Measurements from ENCODE around the gene CACNA2D2.

The CACNA2D2 gene

DNA sequence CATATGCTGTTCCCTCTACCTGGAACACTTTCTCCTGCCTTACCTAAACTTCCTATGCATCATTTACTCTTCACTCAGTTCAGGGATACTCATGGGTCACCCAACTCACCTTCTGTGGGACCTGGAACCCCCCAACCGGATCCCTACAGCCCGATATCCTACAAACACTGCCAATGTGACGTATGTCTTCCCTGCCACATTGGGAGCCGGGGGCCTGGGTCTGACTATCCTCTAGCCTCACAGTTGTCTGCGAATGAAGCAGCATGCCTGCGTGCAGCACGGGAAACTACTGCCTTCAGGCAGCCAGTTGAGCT, 153.3 kb downstream of the CACNA2D2 start:
- FAIRE-seq = no peak
- no peak for DNase-seq (ENCODE audit: low spot score)

DNA sequence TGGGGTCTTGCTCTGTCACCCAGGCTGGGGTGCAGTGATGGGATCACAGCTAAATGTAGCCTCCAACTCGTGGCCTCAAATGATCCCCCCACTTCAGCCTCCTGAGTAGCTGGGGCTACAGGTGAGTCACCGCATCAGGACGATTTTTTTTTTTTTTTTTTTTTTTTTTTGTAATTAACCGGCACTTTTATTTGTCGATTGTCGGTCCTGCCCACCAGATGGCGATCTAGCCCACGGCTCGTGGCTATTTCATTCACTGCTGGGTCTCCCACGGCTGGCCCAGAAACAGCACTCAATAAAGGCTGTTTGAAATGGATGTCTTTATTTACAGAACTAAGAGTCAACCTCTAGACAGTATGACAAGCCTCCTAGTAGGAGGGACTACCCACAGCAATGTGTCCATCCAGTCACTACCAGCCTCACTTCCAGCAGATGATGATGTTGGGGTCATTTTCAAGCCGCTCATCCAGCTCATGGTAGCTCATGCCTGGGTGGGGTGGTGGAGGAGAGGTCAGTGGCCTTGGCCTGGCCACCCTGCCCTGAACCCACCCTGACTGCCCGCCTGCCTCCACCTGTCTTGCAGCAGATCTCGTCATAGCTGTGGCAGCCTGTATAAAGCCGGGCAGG, 156.1 kb downstream of the CACNA2D2 start:
- DNase-seq (ENCODE audit: low spot score) = peak; percentile 46
- FAIRE-seq = peak; percentile 47

DNA sequence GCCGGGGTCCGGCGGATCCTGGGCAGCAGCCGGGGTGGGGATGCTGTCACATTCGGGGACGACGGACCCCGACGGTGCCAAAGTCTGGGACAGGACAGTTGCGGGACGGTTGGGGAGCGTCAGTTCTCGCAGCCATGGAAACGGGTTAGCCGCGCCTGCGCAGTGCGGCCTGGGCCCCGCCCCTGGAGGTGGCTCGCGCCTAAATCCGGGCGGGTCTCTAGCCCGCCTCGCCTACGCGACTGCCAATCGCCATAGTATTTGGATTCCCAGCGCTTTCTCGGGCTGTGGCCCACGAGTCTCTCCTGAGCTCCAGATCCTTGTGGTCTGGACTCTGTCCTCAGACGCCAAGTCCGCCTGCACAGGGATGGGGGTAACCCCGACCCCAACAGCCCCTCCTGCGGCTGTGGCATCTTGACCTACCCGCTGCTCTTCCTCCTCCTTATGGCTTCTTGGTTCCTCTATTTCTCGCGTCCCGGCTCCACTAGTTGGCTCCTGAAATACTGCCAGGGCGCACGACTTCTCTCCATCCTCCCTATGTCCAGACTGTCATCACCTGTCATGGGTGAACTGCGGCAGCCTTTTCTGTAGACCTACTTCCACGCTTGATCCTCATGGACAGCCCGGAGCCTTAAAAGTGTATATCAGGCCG, 157.7 kb downstream of the CACNA2D2 start, which contains the start of gene ZMYND10:
TSS of gene ZMYND10 (minus strand) at position 147 of the 649 bp plus-strand sequence. CDS start 153 bp downstream, outside the sequence.
- FAIRE-seq = no peak
- DNase-seq (ENCODE audit: low spot score) = no peak

DNA sequence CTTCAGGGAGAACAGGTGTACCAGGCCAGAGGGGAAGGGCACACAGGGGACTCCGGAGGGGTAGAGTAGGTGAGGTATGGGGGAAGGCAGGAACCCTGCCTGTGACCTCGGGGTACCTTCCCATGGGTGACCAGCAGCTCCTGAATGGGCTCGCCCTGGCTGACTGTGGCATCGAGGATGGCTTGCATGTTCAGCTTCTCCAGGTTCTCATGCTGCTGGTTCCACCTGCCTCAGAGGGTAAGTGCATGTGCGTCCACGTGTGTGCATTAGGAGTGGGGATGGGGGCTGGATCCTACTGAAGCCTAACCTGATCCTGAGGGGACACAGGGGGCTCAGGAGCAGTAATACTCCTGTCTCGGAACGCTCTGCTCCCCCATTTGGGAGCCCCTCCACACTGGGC, 158.4 kb downstream of the CACNA2D2 start:
- no peak for FAIRE-seq
- DNase-seq (ENCODE audit: low spot score) = no peak

DNA sequence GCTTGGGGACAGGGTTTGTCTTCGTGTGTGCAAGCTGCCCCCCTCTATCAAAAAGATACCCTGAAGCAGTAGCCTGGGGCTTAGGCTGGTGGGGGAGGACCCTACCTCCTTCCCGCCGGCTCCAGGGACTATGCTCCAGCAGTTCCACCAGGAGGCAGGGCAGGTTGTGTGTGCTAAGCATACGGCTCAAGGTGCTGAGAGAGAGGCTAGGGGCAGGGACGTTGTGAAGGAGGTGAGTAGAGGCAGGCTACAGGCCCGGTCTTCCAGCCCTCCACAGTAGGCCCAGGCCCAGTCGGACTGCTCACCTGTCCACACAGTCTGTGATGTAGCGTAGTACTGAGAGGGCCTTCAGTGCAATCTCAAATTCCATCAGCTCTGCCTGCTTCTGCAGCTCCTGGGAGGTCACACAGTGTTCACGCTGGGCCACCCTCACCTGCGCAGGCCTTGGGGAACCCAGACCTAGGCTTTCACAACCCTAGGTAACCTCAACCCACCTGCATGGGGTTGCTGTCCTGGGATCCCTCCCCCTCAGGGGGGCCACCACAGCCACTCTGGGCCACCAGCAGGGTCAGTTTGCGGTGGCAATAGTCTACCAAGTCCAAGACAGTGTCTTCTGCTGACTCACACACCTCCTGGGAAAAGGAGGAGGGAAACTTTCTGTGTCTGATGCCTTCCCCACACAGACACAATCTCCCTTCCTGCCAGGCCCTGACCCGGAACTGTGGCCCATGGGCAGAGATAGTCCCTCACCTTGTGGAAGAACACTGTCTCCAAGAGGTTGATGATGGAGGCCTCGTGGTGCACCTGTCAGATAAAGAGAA, 160.4 kb downstream of the CACNA2D2 start:
- FAIRE-seq = no peak

DNA sequence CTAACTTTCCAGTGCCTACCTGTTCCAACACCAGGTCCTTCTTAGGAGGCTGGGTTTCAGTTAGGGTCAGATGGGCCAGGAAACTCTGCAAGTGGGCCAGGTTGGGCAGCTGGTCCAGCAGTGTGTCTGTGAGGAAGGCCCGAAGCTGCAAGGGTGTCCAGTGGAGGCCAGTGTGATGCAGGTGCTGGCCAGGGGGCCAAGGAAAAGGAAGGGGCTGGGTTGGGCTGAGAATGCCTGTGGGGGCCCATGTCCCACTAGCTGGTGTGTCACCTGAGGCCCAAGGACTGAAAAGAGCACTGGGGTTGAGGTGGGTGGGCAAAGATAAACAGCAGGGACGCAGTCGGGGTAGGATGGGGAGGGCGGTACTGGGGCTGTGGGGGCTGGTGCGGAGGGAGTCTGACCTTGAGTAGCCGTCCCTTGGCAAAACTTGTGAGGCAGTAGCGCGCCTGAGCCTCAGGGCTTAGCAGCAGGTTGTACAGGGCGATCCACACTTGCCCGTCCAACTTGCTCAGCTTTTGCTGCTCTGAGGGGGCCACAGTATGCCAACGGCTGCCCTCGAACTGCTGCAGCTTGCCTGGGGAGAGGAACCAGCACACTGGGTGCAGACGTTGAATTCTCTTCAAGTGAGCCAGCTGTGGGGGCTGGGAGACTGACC, 161.3 kb downstream of the CACNA2D2 start:
- FAIRE-seq = no peak
- DNase-seq (ENCODE audit: low spot score) = no peak

More for the DNA sequence above, 160.4 kb downstream of the CACNA2D2 start:
- DNase-seq (ENCODE audit: low spot score) = no peak

DNA sequence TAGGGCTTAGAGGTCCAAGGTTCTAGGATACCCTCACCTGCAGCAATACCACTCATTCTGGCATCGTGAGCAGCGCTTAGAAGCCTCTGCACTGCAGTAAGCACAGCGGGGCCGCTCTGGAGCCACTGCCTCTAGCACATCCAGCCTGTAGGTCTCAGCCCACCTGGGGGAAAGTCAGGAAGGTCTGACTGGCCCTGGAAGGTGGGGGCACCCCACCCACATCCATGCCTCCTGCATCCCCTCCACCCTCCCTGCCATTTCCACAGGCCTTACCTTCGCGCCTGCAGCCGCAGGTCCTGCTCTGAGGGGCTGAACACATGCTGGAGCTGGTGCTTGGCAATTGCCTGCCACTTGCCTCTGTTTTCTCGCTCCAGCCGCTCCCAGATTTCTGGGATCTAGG, 161.9 kb downstream of the CACNA2D2 start:
- DNase-seq (ENCODE audit: low spot score) (no peak), FAIRE-seq (no peak)

DNA sequence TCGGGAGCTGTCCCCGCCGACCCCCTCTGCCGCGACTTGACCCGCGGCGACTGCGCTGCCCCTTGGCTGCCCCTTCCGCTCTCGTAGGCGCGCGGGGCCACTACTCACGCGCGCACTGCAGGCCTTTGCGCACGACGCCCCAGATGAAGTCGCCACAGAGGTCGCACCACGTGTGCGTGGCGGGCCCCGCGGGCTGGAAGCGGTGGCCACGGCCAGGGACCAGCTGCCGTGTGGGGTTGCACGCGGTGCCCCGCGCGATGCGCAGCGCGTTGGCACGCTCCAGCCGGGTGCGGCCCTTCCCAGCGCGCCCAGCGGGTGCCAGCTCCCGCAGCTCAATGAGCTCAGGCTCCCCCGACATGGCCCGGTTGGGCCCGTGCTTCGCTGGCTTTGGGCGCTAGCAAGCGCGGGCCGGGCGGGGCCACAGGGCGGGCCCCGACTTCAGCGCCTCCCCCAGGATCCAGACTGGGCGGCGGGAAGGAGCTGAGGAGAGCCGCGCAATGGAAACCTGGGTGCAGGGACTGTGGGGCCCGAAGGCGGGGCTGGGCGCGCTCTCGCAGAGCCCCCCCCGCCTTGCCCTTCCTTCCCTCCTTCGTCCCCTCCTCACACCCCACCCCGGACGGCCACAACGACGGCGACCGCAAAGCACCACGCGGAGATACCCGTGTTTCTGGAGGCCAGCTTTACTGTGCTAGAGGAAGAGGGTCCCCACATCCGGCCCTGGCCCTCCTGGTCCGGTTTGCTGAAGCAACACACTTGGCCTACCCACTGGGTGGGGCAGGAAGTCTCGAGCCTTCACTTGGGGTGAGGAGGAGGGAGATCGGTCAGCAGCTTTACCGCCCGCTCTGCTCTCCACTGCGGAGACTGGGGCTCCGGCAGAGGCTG, 162.7 kb downstream of the CACNA2D2 start, which contains the start of gene RASSF1:
TSS of gene RASSF1 (minus strand) at position 389 of the 882 bp plus-strand sequence. CDS start at position 358, 31 bp downstream.
- DNase-seq (ENCODE audit: low spot score) (no peak), FAIRE-seq (no peak)

DNA sequence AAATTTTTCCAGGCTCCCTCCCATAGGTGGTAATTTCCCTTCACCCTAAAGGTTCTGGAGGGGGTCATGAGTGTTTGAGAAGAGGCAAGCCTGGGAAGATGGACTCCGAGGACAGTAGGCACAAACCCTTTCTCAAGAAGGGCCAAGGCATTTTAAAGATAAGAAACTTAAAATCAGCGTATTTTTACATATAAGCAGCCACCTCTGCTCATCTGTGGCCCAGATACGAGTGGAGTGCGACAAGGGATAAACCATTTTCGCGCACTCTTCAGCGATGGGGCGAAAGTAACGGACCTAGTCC, 163.3 kb downstream of the CACNA2D2 start:
- FAIRE-seq = no peak

DNA sequence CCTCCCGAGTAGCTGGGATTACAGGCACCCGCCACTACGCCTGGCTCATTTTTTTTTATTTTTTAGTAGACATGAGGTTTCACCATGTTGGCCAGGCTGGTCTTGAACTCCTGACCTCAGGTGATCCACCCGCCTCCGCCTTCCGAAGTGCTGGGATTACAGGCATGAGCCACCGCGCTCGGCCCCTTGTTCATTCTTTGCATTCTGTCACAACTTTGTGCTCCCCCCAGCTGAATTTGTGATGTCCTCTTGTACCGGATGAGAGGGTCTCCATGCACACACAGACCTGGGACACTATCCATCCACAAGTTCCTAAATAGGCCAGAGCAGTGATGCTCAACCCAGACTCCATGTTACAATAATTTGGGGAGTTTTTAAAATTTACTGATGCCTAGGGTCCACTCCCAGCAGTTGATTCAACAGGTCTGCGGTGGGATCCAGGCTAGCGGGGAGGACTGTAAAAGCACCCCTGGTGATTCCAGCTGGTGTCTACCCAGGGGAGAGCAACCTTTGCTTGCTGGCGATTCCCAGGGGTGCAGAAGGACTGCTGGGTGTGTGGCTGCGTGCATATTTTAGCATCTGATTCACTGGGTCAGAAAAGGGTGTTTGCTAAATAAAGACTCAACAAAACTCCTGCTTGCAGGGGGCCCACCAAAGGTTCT, 163.8 kb downstream of the CACNA2D2 start:
- FAIRE-seq = no peak
- no peak for DNase-seq (ENCODE audit: low spot score)

More for the DNA sequence above, 163.3 kb downstream of the CACNA2D2 start:
- DNase-seq (ENCODE audit: low spot score) = no peak

DNA sequence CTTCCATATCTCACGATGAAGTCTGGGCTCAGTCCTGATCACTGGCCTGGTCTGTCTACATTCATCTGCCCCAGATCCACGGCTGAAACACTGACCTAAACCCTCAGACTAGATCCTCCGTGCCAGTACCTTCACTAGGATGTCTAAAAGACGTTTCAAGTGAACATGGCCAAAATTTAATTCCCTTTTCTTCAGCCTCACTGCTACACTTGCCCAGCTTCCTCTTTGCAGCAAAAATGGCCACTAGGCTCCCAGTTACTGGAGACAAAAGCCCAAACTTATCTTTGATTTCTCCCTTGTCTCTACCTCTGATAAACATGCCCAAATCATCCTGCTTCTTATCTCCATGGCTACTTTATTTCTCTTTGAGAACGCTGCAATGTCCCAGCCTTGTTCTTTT, 164.5 kb downstream of the CACNA2D2 start:
- DNase-seq (ENCODE audit: low spot score) (no peak), FAIRE-seq (no peak)

DNA sequence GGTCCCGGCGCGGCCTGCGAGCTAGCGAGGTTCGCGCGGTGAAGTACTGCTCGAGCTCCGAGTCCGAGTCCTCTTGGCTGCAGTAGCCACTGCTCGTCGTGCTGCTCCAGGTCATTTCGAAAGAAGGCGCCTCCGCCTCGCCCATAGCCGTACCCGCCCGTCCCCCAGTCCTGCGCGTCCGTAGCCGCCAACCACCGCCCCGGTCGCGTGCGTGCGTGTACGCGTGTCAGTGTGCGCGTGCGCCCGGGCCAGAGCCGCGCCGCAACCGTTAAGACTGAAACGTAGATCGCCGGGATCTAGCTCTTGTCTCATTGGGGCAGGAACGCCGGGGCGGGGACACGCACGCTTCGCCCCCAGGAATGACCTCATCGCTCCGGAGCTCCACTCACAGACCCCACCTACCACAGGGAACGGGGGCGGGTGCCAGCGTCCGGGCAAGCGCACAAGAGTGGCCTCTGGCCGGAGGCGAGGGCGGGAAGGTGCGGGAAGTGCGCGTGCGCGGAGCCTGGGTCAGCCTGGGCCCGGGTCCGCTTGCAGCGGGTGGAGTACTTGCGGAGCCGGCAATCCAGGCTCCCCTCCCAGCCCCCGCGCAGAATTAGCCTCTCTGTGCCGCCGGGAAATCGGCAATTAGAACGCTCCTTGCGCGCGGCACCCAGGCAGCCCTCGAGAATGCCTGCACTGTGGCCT, 166.1 kb downstream of the CACNA2D2 start:
- DNase-seq (ENCODE audit: low spot score) (peak; percentile 97), FAIRE-seq (peak; percentile 84)

DNA sequence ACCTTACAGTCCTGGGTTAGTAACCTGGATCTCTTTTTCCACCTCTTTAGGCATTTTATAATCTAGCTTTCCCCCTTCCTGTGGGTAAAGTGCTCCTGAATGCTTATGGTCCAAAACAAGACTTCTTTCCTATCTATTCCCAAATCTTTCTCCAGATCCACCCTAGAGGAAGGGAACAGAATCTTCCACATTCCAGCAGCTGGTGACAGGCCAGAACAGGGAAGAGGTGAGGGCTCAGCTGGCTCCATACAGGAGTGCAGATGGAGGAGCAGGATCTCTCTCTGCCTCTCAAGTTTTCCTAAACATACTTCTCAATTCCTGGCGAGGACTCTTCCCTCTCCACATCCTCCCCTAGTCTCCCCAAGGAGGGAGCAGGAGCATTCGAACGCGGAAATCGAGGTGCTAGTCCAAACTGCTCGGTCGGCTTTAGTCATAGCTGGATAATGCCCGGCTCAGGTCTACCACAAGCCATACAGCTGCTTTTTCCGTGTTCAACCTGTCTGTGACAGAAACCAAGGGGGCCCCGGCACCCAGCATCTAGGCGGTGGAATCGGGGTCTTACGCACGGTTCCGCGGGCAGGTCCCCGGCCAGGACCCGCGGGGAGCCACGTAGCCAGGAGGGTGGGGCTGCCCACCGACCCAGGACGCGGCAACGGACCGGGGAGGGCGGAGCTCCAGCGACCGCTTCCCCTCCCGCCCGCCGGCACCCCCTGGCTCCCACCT, 166.8 kb downstream of the CACNA2D2 start:
- FAIRE-seq = no peak
- DNase-seq (ENCODE audit: low spot score) = no peak

DNA sequence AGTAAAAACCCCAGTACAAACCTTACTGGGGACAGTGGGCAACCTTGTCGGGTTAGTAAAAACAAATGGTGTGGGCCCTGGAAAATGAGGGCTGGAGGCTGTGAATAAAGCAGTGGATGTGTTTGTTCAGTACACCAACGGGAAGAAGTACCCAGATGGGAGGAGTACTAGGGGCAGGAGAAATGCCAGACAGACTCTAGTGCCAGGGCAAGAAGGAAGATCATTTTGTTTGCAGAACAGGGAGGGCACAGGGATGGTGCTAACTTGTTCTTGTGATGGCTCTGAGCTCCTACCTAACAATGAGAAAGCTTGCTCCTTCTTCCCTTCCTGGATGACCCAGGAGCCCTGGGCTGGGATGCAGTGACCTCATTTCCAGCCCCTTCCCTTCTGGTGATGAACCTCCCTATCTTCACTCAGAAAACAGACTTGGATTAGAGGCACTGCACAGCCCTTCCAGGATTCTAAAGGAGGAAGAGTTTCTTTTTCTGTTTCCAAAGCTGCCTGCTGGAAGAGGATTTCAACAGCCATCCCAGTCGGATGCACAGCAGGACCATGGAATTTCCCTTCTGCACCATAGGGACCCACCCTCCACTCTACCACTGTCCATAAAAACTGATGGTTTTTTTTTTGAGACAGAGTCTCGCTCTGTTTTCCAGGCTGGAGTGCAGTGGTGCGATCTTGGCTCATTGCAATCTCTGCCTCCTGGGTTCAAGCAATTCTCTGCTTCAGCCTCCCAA, 168.9 kb downstream of the CACNA2D2 start:
- no peak for DNase-seq (ENCODE audit: low spot score)

DNA sequence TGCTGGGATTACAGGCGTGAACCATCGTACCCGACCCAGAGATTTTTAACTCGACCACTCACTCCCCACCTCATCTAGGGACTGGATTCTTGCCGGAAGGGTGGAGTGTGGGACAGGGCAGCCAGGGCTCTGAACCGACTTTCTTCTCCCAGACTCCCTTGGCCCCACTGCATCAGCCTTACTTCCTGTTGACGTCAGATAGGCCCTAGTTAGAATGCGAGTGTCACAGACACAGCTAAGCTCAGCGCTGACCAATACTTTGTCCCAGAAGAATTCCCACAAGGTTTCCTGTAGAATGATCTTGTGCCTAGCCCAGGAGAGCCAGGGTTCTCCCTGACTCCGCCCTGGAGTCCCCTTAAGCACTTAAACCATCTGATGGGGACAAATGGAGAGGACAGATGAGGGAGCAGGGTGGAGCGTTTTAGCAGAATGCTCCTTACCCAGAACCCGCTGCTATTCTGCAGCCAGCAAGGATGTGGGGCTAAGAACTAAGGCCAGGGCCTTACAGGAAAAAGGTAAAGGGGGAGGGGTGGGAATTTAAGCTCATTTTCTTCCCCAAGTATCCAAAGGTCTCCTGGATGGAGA, 169.6 kb downstream of the CACNA2D2 start:
- DNase-seq (ENCODE audit: low spot score) (no peak), FAIRE-seq (no peak)

More for the DNA sequence above, 168.9 kb downstream of the CACNA2D2 start:
- FAIRE-seq = no peak

DNA sequence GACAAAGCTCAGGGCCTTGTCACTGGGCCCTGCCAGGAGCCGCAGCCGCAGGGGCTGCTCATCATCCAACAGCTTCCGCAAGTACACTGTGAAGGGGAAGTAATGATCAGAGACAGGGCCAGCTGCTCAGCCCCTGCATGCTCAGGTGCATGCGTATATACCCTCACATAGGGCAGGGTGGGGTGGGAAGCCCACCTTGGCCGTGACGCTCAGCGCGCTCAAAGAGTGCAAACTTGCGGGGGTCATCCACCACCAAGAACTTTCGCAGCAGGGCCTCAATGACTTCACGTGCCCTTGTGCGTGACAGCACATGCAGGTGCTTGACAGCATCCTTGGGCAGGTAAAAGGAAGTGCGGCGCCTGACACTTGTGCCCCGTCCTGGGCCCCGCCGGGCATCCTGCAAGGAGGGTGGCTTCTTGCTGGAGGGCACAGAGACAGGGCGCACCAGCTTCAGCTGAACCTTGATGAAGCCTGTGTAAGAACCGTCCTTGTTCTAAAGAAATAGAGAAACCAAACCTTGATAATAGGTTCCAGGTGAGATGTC, 172.0 kb downstream of the CACNA2D2 start:
- FAIRE-seq = no peak
- DNase-seq (ENCODE audit: low spot score) = no peak

DNA sequence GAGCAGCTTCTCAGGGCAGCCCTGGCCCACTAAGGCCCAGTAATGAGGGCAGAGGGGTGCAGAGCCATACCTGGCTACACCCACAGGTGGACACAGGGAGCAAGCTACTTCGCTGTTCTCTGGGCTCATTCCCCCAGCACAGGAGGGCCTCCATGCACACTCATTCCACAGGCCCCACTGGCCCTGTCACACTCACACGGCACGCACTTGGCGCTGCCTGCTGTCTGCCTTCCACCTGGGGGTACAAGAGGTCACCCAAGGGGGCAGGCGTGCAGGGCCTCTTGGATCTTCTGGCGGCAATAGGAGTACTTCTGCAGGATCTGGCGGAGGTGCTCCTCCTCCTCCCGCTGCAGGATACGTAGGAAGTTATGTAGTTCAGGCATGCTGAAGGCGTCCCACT, 173.1 kb downstream of the CACNA2D2 start:
- FAIRE-seq (no peak), DNase-seq (ENCODE audit: low spot score) (no peak)

All from RCC 7860 (cell line).